DND-41 (cell line): ENCODE measurements around the gene CYP2U1.

ENCODE experiments used
- EZH2 ChIP-seq: IDR thresholded peaks from 3 replicates; pipeline ENCODE4 v1.6.1; 2012; ENCODE audit warnings: borderline replicate concordance, low read depth, mild to moderate bottlenecking, moderate library complexity, low read length, inconsistent platforms; ENCODE audit not compliant: severe bottlenecking
- TF ChIP-seq, protein P1 (sequence below): IDR thresholded peaks from 2 replicates; pipeline ENCODE4 v1.5.1; 2012; ENCODE audit warnings: borderline replicate concordance, low read length, moderate library complexity, mild to moderate bottlenecking; ENCODE audit not compliant: poor library complexity, severe bottlenecking; ENCODE audit errors: extremely low read depth

DNA sequence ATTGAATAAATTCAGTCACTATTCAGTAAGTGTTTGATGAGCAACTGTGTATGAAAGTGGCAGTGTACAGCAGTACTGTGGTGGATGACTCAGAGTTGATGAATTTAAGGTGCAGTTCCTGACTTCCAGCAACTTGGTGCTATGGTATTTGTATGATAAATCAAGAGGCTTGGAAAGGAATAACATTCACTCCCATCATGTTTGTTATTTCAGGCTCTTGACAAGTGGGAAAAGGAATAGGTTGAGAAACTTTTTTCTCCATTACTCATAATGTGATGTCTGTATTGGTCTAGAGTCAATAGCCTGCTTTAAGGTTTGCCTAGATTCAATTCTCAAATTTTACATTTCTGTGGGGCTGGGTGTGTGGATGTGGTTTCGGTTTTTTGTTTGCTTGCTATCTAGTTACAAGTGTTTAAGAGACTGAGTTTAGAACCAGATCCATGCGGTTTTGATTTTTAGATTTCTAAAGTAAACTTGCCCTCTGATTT lies 35.1 kb upstream of the CYP2U1 start:
- TF ChIP-seq, protein P1, sequence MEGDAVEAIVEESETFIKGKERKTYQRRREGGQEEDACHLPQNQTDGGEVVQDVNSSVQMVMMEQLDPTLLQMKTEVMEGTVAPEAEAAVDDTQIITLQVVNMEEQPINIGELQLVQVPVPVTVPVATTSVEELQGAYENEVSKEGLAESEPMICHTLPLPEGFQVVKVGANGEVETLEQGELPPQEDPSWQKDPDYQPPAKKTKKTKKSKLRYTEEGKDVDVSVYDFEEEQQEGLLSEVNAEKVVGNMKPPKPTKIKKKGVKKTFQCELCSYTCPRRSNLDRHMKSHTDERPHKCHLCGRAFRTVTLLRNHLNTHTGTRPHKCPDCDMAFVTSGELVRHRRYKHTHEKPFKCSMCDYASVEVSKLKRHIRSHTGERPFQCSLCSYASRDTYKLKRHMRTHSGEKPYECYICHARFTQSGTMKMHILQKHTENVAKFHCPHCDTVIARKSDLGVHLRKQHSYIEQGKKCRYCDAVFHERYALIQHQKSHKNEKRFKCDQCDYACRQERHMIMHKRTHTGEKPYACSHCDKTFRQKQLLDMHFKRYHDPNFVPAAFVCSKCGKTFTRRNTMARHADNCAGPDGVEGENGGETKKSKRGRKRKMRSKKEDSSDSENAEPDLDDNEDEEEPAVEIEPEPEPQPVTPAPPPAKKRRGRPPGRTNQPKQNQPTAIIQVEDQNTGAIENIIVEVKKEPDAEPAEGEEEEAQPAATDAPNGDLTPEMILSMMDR: no peak
- TF ChIP-seq EZH2: no peak
